Hypothalamus (tissue), 51 donors: Measurements from ENCODE around the gene CTDP1.

ENCODE experiments used
- DNase-seq, 51 donors: peaks; one replicate each; lab custom pipeline; 2025; lab: John Stamatoyannopoulos, UW

CTDP1 gene

DNA sequence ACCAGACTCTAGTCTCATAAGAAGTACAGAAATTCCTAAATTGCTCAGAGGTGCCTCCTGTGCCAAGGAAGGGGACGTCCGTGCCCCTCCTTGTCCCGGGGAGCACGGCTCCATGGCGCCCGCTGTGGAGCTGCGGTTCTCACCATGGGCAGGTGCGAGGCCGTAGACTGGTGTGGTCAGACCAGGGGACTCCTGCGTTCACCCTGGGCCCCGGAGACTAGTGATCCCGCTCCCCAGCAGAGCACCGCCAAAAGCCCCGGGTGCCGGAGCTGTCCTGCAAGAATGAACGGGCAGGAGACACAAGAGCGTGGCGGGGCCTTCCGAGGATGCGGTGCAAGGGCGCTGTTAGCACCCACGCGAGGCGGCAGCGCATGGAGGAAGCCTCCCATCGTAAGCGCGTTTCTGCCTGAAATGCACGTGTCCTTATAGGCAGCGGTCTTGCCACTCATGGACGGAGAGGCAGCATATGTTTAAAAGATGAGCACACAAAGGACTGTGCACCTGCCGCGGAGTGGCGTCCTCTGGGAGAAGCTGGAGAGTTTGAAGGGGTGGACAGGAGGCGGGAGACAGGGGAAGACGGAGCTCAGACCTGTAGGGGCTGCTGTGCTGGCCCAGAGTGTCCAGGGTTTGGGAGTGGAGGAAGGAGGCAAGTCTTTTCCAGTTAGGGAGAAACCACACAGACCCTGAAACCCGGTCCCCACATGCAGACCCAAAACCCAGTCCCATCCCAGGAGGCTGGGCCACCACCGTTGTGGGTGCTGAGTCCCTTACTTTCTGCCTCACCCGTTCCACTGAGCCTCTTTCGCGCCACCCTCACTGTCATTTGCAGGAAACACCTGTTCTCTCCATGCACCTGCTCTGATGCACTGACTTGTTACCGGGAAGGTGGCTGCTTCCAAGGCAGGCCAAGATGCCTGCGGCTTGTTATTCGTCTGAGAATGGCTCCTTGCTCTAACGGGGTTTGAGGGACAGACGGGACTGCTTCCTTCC, 110.6 kb downstream of the CTDP1 start:
- DNase-seq, result no peak

- DNase-seq, result peak in 3 of 51 donors; percentile 8 to 29 (median 18)
These were observed 111.7 kb downstream of the CTDP1 start for GRCh38 chr18:79790996-79791972.

DNA sequence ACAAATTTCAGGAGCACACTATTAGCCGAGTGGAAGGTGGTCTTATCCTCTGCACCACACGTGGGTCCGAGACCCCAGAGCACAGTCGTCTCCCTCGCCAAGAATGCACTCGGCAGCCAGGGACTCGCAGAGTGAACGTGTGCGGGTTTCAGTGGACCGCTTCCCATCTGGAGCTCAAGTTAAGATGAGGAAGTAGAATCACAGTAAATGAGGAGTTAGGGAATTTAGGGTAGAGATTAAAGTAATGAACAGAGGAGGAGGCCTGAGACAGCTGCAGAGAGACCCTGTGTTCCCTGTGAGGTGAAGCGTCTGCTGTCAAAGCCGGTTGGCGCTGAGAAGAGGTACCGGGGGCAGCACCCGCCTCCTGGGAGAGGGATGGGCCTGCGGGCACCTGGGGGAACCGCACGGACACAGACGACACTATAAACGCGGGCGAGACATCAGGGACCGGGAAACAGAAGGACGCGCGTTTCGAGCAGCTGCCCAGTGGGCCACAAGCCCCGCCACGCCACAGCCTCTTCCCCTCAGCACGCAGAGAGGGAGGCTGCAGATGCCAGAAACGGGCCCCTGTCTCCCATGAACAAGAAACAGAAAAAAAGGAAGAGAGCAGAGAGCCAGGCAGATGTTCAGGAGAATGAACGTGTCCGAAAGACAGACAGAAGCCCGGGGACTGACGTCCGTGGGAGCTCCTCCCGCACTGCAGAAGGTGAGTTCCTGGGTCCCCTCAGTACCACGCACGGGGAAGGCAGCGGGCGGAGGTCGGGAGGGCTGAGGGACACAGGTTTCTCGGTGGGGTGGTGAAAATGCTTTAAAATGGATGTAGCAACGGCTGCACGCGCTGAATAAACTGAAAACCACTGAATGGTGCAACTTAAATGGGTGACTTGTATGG, 112.7 kb downstream of the CTDP1 start:
- DNase-seq, result no peak

- DNase-seq, result peak in 1 of 51 donors; percentile 3
These were observed 113.4 kb downstream of the CTDP1 start for GRCh38 chr18:79792988-79793355.

- DNase-seq, result no peak
These were observed 115.2 kb downstream of the CTDP1 start for GRCh38 chr18:79794846-79795245.

DNA sequence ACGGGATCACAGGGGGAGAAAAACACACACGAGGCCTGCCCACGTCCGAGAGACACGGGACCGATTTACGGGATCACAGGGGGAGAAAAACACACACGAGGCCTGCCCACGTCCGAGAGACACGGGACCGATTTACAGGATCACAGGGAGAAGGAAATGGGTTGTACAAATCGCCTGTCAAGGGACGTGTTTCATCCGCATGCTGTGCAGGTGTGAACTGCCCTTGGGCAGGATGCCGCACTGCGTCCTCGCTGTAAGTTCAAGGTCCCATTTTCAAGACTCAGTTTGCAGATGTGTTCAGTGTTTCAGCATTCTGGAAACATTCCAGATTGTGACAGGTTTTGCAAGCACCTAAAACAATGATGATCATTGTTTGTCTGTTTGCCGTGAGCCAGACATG, 115.8 kb downstream of the CTDP1 start:
- no peak for DNase-seq

GRCh38 chr18:79796016-79796415, 116.4 kb downstream of the CTDP1 start:
- DNase-seq, result no peak

- no peak for DNase-seq
These were observed 117.2 kb downstream of the CTDP1 start for GRCh38 chr18:79796531-79797405.

GRCh38 chr18:79797518-79798345, 118.1 kb downstream of the CTDP1 start, which contains the start of gene KCNG2:
TSS of gene KCNG2 (plus strand) at chr18:79797938. CDS start at chr18:79863668, 65,730 bp downstream.
- DNase-seq, result peak in 4 of 51 donors; percentile 17 to 54 (median 32)

GRCh38 chr18:79798346-79798998, 118.9 kb downstream of the CTDP1 start:
- no peak for DNase-seq

DNA sequence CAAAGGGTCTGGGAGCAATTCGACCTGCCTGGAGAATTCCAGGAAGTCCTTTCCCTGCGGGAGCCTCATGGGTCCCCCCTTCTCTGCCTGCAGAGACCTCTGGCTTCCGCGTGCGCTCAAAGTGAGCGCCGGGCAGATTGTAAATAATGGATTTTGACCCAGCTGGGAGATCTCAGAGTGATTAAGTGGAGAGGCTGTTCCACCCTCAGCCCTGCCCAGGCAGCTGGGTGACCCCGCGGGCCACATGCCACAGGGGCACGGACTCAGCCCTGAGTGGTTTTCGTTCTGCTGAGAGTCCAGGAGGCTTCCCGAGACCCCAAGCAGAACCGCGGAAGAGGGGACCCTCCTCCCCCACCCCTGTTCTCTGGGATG, 119.4 kb downstream of the CTDP1 start:
- DNase-seq, result no peak

DNA sequence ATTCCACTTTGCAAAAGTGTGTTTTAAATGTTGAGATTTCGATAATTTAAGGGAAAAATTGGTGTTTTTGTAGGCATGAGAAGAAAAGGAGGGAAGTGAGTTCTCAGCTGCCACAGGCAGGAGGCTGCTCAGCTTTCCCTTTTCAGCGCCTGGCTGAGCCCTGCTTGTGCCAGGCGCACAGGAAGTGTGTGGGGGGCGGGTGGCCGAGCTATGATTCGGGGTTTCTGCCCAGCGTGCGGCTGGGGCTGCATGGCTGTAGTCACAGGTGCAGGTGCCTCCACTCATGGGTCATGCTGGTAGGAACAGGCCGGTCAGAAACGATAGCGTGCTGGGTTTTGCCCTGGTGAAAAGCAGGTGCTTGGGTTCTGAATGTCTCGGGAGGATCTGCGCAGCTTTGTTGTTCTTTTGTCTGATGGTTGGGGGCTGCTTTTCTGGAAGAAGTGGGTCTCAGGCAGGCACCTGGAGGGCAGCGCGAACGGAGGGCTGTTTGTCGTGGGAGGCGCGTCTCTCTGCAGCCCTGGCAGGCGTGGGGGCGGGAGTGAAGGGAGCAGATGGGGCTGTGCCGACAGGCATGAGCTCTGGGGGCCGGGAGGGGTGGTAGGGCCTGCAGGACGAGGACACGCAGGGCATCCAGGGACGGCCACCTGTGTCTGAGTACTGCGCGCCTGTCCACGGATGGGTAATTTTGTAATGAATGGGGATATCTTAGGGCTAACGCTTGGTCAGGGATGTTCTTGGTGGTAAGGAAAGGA, 120.2 kb downstream of the CTDP1 start:
- no peak for DNase-seq

DNA sequence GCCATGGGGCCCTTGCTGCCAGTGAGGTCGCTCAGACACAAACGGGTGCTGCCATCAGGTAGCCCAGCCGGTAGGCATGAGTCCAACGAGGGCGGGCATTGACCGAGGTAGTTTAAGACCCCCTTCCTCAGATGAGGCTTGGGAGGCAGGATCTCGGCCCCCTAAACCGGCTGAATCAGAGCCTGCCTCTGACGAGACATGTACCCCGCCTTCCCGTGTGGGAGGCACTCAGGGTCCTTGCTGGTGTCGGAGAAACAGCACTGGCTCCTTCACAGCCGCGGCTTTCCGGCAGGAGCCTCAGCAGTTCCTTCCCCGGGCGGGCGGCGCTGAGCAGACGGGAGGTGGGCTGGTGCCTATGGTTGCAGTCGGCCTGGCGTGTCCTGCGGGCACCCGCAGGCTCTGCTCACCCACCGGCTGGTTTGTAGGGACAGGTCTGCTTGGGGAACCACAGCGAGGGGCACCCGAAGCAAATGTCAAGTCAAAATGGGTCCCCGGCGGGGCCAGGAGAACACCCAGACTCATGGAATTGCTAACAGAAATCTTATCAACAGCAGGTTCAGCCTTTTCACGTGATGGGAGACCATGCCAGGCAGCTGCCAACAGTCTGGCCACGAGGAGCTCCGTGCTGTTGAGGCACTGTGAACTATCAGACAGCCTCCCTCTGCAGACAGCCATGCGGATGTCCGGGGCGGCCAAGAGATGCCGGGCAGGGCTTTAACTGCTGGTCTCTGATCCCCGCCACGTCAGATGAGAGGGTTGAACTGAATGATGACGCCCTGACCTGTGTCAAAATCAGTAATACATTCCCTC, 121.0 kb downstream of the CTDP1 start:
- no peak for DNase-seq

- DNase-seq, result no peak
These were observed 121.6 kb downstream of the CTDP1 start for GRCh38 chr18:79801217-79801616.

DNA sequence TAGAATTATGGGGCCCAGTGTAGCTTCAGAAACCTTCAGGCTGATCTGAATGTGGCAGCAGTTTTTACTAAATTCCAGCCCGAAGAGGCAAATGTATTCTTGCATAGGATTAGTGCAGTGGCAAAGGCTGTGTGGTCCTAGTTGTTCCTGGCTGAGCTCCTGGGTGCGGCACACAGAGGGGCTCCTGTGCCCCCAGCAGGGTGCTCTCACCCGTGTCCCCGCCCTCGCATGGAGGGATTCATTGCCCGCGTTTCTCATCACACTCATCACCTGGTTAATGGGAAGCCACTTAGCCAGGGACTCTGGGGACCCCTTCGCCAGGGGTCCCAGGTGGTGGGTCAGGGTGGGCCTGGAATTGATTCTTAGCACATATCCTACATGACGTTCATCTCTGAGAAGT, 122.0 kb downstream of the CTDP1 start:
- DNase-seq, result no peak

DNA sequence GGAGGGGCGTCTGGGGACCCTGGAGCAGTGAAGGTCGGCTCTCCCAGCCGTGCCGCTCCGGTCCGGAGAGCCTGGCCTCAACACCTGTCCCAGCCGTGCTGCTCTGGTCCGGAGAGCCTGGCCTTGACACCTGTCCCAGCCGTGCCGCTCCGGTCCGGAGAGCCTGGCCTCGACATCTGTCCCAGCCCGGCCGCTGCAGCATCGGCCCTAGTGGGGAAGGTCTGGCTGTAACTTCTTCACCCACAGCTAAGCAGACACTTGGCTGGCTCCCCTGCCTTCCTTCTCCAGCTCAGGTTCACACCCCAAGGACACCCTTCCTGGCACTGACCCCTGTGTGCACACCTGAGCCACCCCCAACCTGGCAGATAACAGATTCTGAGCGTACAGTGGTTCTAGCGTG, 122.7 kb downstream of the CTDP1 start:
- no peak for DNase-seq
